Kidney epithelial cell (primary cell): ENCODE data around the gene GPATCH2L. TPM values are rescaled to one million over a fixed set of nuclear protein-coding genes. Genes with fewer than 3 reads are reported as not detected.

Experiments used
- DNase-seq: peaks from one replicate; pipeline ENCODE4 v3.0.0-alpha.2; 2010; ENCODE audit warnings: low read depth
- H3K27me3 ChIP-seq: 2 replicates; pipeline ENCODE4 v1.6.0; 2011; ENCODE audit warnings: low read length; ENCODE audit not compliant: control insufficient read depth, insufficient read depth
- H3K36me3 ChIP-seq: 2 replicates; pipeline ENCODE4 v1.5.1; 2011; ENCODE audit warnings: low read length; ENCODE audit not compliant: control insufficient read depth, insufficient read depth
- H3K4me3 ChIP-seq: 2 replicates; pipeline ENCODE4 v1.5.1; 2011; ENCODE audit warnings: low read depth, mild to moderate bottlenecking, control low read depth, low read length
- total RNA-seq: library from RNA; depleted of rRNA; stranded (reverse); fragments of >200 nt; gene quantifications from 2 replicates; pipeline ENCODE4 v1.2.3, GENCODE V29; 2015
- TF ChIP-seq, protein P1 (sequence below): IDR thresholded peaks from 2 replicates; pipeline ENCODE4 v1.5.1; 2011; ENCODE audit warnings: mild to moderate bottlenecking, moderate library complexity, low read length, control low read depth, inconsistent platforms; ENCODE audit not compliant: insufficient read depth, poor library complexity, severe bottlenecking

GPATCH2L gene
- total RNA-seq, 1 donor from 2014 or later = 83.3 TPM

DNA sequence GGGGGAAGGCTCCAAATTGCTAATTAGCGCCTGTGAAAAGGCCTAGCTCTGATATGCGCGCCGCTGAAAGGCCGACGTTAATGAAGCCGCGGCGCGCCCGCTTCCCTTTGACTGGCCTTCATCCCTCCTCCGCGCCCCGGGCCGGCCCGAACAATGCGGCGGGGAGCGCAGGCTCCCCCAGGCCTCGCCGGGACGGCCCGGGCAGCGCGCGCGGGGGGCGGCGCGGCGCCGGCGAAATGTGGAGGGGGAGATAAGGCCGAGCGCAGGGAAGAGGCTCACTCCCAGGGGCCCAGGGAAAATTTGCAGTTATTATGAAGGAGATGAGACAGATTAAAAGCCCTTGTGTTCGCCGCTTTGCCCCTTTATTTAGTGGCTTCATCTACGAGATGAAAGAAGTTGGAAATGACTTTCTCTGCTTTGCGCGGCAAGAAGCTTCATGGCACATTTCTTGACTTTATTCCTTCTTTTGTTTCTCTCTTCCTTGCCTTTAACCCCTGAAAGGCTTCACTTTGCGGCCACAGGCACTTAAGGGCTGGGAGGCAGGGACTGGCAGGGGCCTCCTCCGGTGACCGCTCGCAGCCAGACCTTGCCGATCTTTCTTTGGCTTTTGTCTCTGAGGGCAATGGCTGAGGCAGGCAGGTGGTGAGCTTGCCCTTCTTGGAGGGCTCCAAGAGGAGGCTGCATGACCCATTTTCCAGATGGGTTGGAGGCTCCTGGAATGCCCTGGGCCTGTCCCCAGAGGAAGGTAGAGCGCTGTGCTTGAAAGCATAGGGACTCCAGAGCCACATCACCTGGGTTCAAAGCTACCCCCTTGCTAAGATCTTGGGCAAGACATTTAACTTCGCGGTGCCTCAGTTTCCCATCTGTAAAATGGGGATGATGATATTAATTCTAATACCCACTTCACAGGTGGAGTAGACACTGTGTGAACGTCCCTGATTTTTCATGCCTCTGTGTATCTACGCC lies 12.7 kb upstream of the GPATCH2L start:
- H3K4me3 ChIP-seq = no peak overlapping the region
- TF ChIP-seq, protein P1, sequence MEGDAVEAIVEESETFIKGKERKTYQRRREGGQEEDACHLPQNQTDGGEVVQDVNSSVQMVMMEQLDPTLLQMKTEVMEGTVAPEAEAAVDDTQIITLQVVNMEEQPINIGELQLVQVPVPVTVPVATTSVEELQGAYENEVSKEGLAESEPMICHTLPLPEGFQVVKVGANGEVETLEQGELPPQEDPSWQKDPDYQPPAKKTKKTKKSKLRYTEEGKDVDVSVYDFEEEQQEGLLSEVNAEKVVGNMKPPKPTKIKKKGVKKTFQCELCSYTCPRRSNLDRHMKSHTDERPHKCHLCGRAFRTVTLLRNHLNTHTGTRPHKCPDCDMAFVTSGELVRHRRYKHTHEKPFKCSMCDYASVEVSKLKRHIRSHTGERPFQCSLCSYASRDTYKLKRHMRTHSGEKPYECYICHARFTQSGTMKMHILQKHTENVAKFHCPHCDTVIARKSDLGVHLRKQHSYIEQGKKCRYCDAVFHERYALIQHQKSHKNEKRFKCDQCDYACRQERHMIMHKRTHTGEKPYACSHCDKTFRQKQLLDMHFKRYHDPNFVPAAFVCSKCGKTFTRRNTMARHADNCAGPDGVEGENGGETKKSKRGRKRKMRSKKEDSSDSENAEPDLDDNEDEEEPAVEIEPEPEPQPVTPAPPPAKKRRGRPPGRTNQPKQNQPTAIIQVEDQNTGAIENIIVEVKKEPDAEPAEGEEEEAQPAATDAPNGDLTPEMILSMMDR = no peak
- H3K27me3 ChIP-seq = peaks cover 45% of the 10 kb centered on the region
- H3K36me3 ChIP-seq = no peaks in the 10 kb centered on the region
- no peak for DNase-seq

DNA sequence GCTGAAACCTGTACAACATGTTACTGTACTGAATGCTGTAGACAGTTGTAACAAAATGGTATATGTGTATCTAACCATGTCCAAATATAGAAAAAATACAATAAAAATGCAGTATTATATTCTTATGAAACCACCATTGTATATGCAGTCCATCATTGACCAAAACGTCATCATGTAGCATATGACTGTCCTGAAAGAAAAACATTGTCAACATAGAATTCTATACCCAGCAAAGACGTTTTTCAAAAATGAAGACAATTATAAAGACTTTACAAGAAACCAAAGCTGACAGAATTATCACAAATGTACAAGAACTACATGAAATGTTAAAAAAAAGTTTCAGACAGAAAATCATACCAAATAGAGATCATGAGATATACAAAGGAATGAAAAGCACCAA lies 8.1 kb upstream of the GPATCH2L start:
- Histone ChIP-seq H3K27me3 (peaks cover 16% of the 10 kb centered on the region), H3K36me3 (no peaks in the 10 kb centered on the region)
- TF ChIP-seq, protein P1 = no peak

DNA sequence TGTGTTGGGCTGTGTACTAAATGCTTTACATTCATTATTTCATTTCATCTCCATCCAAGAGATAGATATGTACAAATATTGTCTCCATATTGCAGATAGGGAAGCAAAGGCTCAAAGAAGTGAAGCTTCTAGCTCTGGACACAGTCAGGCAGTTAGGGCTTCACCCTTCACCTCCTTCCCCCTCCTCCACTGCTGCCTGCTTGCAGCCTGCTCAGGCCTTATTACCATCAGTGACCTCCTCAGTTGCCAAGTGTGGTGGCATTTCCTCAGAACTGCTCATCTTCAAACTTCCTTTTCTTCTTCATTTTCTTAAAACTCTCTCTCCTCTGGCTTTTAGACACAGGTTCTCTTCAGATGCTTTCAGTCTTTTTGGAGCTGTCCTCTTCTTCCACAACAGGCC lies 4.7 kb upstream of the GPATCH2L start:
- no peak for DNase-seq
- Histone ChIP-seq H3K27me3 (peaks cover 2% of the 10 kb centered on the region), H3K4me3 (no peak overlapping the region), H3K36me3 (no peaks in the 10 kb centered on the region)
- TF ChIP-seq, protein P1 = no peak

More for the DNA sequence above, 8.1 kb upstream of the GPATCH2L start:
- H3K4me3 ChIP-seq = no peak overlapping the region
- no peak for DNase-seq

DNA sequence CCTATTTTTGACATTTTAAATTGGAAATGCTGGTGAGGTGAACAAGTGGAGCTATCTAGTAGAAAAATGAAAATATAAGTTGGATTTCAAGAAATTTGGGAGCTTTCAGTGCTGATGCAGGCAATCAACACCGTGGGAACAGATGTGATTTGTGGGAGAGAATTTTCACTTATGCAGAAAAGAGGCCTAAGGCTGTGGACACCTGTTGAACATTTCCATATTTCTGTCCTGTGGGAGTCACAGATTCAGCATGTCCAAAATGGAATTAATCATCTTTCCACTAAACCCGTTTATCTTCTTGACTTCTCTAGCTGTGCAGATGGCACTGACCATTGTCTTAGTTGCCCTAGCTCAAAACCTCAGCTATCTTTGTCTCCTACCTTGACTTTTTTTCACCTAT lies 2.5 kb upstream of the GPATCH2L start:
- no peak for DNase-seq
- peaks cover 2% of the 10 kb centered on the region for H3K27me3 ChIP-seq
- H3K4me3 ChIP-seq = no peak overlapping the region
- H3K36me3 ChIP-seq = no peaks in the 10 kb centered on the region
- TF ChIP-seq, protein P1 = no peak

DNA sequence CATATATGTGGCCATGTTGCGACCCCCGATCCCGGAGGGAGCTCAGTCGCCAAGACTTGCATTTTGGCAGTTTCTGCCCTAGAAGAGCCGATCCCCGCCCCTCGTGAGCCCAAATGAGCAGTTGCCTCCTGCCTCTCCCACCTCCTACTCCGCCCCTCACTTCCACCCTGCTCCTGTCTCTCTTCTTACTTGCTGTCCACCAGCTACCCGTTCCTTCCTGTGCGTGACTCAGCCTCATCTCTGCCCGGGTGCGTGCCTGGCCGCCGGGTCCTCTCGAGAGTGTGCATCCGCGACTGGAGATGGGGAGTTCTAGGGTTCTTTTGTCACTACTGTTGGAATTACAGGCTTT lies 585 bp downstream of the GPATCH2L start:
- peak overlapping the region; percentile 99 for H3K4me3 ChIP-seq
- H3K36me3 ChIP-seq = no peaks in the 10 kb centered on the region
- DNase-seq = peak; percentile 61
- TF ChIP-seq, protein P1 = no peak
- peaks cover 2% of the 10 kb centered on the region for H3K27me3 ChIP-seq
